ENCODE measurements around the gene ZXDC.

Gene ZXDC

DNA sequence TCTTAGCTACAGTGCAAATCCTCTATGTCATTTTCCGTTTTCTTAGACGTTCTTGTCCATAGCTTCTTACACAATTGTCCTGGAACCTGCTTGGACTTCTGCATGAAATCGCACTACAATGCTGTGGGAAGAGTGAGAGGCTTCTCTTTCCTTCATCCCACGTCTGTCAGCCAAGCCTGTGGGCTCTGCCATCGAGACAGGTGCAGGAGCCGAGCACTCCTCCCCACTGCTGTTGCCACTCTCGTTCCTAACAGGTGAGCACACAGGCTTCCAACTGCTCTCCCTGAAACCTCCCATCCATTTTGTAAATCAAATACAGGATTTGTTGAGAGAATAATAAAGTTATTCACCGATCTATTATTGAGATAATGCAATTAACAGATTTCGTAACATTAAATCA is 23.5 kb downstream of the ZXDC start:
- no peak for DNase-seq (ENCODE audit: low read depth in 2 of 2)

- DNase-seq (ENCODE audit: low read depth in 2 of 2): no peak
These were observed 24.2 kb downstream of the ZXDC start for GRCh38 chr3:126451511-126451910.

GRCh38 chr3:126450744-126451143 is 24.9 kb downstream of the ZXDC start:
- no peak for DNase-seq (ENCODE audit: low read depth in 2 of 2)

DNA sequence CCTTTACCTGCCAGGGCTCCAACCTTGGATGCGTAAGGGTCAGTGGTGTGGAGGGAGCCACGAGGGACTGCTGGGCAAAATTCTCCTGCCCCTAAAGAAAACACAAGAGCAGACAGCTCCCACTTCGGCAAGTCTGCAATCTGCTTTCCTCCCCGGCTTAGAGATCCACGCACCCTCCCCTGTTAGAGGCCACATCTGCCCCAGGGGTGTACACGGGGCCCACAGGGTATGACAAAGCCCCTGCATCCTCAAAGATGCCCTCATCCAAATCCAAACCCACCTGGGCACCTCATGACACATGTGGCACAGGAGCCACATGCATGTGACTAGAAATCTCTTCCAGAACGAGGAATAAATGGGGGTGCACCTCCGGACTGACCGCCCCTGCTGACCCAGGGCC is 25.5 kb downstream of the ZXDC start:
- DNase-seq (ENCODE audit: low read depth in 2 of 2): no peak

- DNase-seq (ENCODE audit: low read depth in 2 of 2): no peak
These were observed 26.1 kb downstream of the ZXDC start for GRCh38 chr3:126449621-126450051.

DNA sequence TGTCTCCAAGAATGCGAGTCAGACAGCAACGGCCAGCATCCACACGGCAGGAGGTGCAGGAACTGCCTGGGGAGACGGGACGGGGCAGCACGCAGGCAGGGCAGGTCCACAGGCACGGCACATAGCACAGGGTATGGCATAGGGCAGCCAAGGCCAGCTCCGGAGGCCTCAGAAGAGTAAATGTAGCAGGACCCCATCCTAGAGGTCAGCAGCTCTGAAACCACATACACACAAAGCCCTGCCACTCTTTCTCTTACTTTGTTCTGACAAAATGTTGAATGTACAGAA is 26.9 kb downstream of the ZXDC start:
- no peak for DNase-seq (ENCODE audit: low read depth in 2 of 2)

- DNase-seq (ENCODE audit: low read depth in 2 of 2): no peak
These were observed 27.4 kb downstream of the ZXDC start for GRCh38 chr3:126448136-126448892.

DNA sequence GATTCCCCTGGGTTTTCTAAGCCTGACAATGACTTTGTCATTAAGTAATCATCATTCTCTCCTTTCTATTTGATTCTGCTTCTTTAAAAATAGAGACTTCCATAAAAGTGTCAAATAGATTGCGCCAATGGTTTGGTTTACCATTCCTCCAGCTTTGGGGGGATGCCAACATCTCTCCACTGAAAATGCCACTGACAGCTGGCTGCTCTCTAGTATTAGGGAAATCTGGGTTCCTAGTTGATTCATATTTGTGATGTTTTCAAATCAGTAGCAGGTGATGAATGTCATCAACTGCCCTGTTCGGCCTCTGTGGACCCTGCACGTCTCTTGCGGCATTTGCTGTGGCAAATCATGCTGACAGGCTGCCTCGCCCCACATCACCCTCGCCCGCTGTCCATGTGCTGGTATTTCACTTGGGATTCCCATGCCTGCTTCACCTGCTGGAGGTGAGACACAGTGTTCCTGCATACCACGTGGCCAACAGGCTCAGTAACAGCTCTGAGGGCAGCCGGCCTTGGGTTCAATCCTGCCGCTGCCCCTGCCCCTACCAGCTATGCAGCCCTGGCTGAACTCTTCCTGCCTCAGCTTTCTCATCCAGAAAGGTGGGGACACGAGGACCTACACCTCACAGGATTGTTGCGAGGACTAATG is 28.1 kb downstream of the ZXDC start:
- DNase-seq (ENCODE audit: low read depth in 2 of 2): no peak

- DNase-seq (ENCODE audit: low read depth in 2 of 2): no peak
These were observed 28.9 kb downstream of the ZXDC start for GRCh38 chr3:126446791-126447190.

- DNase-seq (ENCODE audit: low read depth in 2 of 2): no peak
These were observed 29.4 kb downstream of the ZXDC start for GRCh38 chr3:126446301-126446700.

DNA sequence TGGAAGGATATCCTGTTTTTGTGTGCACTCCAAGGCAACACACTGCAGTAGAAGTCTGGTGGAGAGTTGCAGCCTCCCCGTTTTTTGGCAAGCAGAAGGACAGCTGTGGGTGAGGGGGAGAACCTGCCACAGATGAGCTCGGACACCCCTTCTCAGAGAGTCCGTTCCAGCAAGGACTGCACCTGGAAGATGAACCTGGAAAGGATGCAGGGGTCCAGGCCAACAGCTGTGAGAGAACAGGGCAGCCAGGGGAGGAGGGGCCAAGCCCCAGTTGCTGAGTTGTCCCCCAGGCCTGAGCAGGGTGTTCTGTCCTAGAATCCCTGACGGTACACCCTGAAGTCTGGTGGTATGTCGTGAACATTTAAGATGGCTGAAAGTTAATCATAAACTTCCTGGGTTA is 30.2 kb downstream of the ZXDC start:
- no peak for DNase-seq (ENCODE audit: low read depth in 2 of 2)

DNA sequence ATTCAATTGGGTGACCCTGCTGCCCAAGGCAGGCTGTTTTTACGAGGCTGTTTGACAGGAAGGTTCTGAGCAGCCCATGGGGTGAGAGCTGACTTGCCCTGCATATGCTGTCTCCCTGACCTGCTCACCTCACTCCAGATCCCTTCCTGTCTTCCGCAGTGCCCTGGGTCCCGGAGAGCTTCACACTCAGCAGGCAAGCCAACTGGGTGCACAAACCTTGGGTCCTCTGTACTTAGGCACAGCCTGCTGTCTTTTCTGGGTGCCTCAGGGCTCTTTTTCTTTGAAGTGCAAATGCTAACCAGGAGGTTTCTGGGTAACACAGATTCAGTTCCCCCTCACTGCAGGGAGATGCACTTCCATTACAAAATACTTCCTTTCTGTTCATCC is 32.8 kb downstream of the ZXDC start:
- DNase-seq (ENCODE audit: low read depth in 2 of 2): no peak

DNA sequence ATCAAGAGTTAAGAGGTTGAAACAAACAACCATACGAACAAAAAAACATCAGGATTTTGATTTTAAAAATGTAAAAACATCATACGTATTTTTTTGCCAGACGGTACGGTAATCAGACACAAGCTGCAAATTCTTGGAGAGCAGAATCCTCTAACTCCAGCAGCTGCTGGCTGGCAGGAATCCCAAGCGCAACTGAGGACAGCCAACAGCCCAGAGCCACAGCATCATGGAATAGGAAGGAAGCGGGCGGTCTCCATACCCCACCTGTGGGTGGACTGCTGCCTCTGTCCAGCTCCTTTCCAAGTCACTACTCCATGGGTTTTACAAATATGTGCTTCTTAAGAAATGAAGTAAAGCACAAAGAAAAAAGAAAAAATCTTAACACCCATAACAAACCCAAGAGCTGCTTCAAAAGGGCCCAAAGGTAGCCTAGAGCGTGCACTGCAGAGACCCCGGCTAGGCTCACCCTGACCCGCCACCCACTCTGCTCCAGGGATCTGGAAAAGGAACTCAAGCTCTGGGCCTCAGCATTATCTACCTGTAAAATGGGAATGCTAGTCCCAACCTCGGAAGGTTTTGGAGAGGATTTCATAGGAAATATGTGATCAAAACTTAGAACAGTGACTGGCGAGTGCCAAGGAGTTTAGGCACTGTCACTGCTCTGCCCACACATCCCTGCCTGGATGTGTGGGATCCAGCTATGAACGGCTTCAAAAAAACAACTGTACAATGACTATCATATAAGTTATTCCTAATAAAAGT is 33.4 kb downstream of the ZXDC start:
- DNase-seq (ENCODE audit: low read depth in 2 of 2): no peak

- no peak for DNase-seq (ENCODE audit: low read depth in 2 of 2)
These were observed 34.3 kb downstream of the ZXDC start for GRCh38 chr3:126441256-126441880.

DNA sequence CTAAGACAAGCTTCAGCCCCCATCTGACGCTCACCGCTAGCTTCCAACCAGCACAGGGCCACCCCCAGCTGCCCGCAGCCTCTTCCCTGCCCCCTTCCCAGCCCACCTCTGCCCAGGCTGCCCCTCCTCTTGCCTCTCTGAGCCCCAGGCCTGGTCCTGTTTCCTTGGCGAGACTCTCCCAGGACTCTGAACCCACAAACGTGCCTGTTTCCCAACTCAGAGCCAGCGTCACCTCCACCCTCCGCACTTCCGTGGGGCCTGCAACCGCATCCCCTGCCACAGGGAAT is 35.0 kb downstream of the ZXDC start:
- no peak for DNase-seq (ENCODE audit: low read depth in 2 of 2)

- no peak for DNase-seq (ENCODE audit: low read depth in 2 of 2)
These were observed 35.6 kb downstream of the ZXDC start for GRCh38 chr3:126439968-126440708.

DNA sequence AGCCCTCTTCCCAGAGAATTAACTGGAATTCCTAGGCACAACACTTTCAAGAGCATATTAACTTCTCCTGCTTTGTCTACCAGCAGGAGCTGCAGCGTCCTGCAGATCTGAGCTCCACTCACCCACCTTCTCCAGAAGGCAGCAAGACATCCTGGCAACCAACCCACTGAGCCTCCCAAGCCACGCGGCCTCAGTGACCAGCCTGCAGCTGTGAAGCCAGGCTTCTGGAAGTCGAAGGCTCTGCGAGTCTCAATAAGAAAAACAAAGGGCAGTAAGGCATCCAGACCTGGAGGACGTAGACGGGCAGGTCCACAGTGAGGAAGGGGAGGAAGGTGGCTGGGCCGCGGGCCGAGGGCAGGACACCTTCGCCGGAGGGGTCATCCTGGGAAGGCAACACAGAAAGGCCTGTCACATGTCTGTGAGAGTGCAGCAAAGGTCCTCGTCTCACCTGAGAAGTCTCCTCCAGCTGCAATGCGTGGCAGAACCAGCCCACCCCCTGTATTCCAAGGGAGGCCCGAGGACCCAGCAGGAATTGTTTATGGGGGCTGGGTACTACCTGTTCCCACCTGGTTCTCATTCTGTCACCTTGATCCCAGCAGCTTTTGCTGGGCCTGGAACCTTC is 36.2 kb downstream of the ZXDC start:
- no peak for DNase-seq (ENCODE audit: low read depth in 2 of 2)

- no peak for DNase-seq (ENCODE audit: low read depth in 2 of 2)
These were observed 36.9 kb downstream of the ZXDC start for GRCh38 chr3:126438746-126439145.

- no peak for DNase-seq (ENCODE audit: low read depth in 2 of 2)
These were observed 37.5 kb downstream of the ZXDC start for GRCh38 chr3:126438186-126438585.

DNA sequence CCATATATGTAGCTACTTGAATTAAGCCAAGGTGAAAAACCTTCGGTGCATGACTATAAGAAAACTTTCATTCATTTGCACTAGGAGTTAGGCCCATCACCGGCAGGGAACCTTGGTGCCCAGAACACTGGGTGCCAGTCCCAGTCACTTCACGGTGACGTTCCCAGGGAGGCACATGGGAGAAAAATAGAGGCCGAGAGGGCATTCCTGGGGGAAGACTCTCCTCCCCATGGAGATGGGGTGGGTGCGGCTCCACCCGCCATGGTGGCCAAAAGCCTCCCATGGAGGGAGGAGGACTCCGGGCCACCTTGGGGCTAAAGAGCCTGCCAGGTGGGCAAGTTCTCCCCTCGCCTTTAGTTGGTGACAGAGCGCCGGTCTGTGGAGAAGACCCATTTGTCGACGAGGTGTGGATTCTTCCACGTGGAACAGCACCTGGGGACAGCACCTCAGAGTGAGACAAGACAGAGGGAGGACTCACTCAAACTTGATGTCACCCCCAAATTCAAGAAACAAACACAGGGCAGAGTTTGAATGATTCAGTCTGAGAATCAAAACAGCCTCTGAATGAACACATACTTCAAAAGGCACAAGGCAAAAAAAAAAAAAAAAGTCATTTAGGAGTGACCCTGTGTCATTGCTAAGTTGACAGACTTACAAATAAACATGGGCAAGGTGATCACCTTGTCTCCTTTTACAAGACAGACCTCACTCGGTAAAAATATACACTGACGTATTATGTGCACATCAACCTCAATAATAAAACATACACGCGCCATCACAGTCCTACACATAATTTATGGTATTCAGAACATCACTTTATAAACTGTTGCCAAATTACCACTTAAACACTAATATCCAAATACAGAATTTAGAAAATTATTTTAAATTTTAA is 38.6 kb downstream of the ZXDC start:
- no peak for DNase-seq (ENCODE audit: low read depth in 2 of 2)
